ENCODE results near the gene ATP11A. TPM values are rescaled to one million over a fixed set of nuclear protein-coding genes. Genes with fewer than 3 reads are reported as not detected.
A peak's percentile ranks its signal among the peaks of the same experiment; 100 is the strongest.

ATP11A gene
- total and polyA plus RNA-seq, 4 donors, result 3.1 to 68.1 (median 28.6) TPM

DNA sequence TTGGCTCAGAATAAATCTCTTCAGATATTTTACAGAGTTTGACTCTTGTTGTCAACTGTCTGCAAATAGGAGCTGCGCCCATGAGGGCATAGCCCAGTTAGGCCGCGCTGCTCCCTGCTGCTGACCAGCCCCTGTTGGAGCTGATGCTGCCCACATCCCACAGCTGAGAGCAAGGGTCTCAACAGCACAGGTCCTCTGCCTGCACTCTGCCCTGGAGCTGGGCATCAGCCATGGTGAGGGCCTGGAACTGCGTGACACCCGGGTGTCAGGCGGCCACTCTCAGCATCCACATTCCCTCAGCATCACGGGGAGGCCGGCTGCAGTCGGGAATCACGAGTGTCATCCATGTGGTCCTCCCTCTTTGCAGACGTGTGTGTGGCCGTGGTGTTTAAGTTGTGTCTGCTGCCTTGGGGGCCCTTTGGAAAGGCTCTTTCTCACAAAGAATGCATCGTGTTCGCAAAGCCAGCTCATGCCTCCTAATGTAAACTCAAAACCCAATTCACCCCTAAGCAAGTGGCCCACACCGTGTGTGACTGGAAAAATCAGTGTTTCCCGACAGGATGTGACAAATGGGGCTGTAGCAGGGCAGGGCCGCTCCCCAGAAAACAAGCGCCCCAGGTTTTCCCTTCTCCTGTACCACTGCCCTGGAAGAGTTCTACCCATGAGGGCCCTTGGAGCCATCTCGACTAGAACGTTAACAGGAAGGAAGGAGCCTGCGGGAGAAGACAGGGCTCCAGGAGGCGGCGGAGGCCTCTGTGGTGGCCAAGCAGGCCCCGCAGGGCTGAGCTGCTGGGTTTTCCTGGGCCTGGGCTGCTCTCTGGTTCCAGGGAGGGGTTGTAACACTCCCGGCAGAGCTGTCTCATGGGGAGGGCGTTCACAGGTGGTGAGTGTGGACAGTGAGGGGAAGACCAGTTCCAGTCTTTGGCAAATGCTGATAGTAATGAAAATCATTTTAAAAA lies 20.3 kb downstream of the ATP11A start:
- no peak for ATAC-seq (ENCODE audit: low FRiP score)
- H3K4me3 ChIP-seq (ENCODE audit: low read length in 2 of 2), result no peak overlapping the region
- H3K36me3 ChIP-seq (ENCODE audit: control insufficient read depth in 1 of 2, insufficient read depth in 2 of 2, low read length in 1 of 2), result no peaks in the 10 kb centered on the region
- no peaks in the 10 kb centered on the region for H3K9me3 ChIP-seq (ENCODE audit: control insufficient read depth, low read length)
- DNase-seq, result peak in 1 of 2 donors; percentile 69
- H3K27me3 ChIP-seq (ENCODE audit: control insufficient read depth in 1 of 2, insufficient read depth in 2 of 2, low read length in 1 of 2), result no peaks in the 10 kb centered on the region
- no peaks in the 10 kb centered on the region for H3K4me1 ChIP-seq (ENCODE audit: control insufficient read depth in 1 of 2, insufficient read depth in 2 of 2, low read length in 2 of 2)
- WGBS, 2 donors, result 94 to 96% methylated on average over 26 of the region's 26 CpGs
- no peak overlapping the region for H3K27ac ChIP-seq (ENCODE audit: low read depth in 1 of 2, low read length in 2 of 2)
- intact Hi-C loops (cut with DNase I), result no loop called here

DNA sequence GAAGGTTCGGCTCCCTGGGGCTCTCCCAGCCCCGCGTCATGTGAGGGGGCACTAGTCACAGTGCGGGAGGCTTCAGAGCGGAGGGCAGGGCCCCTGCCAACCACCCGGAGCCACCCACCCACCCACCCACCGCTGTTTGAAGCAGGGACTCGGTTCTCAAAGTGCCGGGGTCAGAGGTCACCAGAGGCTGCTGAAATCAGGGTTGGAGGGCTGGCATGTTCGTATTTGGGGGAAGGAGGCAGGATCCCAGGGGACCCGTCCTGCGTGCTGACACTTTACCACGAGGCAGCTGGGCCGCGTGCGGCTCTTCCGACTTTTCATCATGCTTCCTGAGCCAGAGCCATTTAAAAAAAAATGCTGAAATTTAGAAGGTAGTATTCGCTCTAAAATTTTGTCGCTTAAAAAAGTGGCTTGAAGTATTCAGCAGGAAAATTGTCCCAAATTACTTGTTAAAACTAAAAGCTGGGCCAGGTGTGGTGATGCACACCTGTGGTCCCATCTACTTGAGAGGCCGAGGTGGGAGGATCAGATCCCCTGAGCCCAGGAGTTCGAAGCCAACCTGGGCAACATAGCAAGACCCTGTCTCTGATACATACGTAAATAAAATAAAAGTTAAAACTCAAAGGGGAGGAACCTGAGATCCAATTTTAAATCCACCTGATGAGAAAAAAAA lies 21.2 kb downstream of the ATP11A start:
- Histone ChIP-seq H3K27me3 (ENCODE audit: control insufficient read depth in 1 of 2, insufficient read depth in 2 of 2, low read length in 1 of 2) (no peaks in the 10 kb centered on the region), H3K4me3 (ENCODE audit: low read length in 2 of 2) (no peak overlapping the region), H3K36me3 (ENCODE audit: control insufficient read depth in 1 of 2, insufficient read depth in 2 of 2, low read length in 1 of 2) (no peaks in the 10 kb centered on the region), H3K27ac (ENCODE audit: low read depth in 1 of 2, low read length in 2 of 2) (peak overlapping the region in 1 of 2 donors; percentile 72), H3K9me3 (ENCODE audit: control insufficient read depth, low read length) (no peaks in the 10 kb centered on the region), H3K4me1 (ENCODE audit: control insufficient read depth in 1 of 2, insufficient read depth in 2 of 2, low read length in 2 of 2) (no peaks in the 10 kb centered on the region)
- 82 to 83% methylated on average over 22 of the region's 22 CpGs for WGBS, 2 donors
- DNase-seq, result peak in 1 of 2 donors; percentile 74
- intact Hi-C loops (cut with DNase I), result no loop called here
- no peak for ATAC-seq (ENCODE audit: low FRiP score)

DNA sequence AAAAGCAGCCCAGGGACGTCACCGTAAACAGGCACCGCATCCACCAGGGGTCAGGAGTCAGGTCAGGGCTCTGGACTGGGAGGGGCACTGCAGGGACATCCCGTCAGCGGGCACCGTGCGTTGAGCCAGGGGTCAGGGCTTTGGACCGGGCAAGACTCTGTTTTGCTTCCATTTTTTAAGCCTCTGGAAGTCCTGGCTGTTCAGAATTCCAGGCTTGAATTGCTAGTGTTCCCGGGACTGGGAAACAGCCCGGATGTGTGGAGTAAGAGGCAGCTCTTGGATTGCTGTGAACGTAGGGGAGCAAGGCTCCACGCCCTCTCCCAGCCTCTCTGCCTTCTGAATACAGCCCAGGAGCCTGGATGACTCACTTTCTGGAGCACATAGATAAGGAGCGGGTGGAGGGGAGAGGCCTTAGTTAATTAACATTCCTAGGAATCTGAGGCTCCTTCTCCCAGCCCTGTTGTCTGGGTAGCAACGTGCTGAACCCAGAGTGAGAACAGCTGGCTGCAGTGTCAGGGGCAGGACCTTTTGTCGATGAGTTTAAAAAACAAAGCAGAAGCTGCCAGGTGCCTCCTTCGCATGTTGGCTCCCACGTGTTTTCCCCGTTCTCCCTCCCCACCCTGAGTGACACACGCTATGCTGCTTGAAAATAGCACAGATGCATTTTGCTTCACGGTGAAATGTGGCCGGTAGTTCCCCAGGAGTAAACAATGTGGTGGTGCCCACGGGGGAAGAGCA lies 21.9 kb downstream of the ATP11A start:
- DNase-seq (peak; percentile 87 to 89), ATAC-seq (ENCODE audit: low FRiP score) (peak; percentile 94)
- Histone ChIP-seq H3K9me3 (ENCODE audit: control insufficient read depth, low read length) (no peaks in the 10 kb centered on the region), H3K36me3 (ENCODE audit: control insufficient read depth in 1 of 2, insufficient read depth in 2 of 2, low read length in 1 of 2) (no peaks in the 10 kb centered on the region), H3K27me3 (ENCODE audit: control insufficient read depth in 1 of 2, insufficient read depth in 2 of 2, low read length in 1 of 2) (no peaks in the 10 kb centered on the region), H3K4me1 (ENCODE audit: control insufficient read depth in 1 of 2, insufficient read depth in 2 of 2, low read length in 2 of 2) (no peaks in the 10 kb centered on the region), H3K4me3 (ENCODE audit: low read length in 2 of 2) (no peak overlapping the region), H3K27ac (ENCODE audit: low read depth in 1 of 2, low read length in 2 of 2) (peak overlapping the region in 1 of 2 donors; percentile 72)
- intact Hi-C loops (cut with DNase I), result no loop called here
- 6 to 9% methylated on average over 22 of the region's 22 CpGs for WGBS, 2 donors

DNA sequence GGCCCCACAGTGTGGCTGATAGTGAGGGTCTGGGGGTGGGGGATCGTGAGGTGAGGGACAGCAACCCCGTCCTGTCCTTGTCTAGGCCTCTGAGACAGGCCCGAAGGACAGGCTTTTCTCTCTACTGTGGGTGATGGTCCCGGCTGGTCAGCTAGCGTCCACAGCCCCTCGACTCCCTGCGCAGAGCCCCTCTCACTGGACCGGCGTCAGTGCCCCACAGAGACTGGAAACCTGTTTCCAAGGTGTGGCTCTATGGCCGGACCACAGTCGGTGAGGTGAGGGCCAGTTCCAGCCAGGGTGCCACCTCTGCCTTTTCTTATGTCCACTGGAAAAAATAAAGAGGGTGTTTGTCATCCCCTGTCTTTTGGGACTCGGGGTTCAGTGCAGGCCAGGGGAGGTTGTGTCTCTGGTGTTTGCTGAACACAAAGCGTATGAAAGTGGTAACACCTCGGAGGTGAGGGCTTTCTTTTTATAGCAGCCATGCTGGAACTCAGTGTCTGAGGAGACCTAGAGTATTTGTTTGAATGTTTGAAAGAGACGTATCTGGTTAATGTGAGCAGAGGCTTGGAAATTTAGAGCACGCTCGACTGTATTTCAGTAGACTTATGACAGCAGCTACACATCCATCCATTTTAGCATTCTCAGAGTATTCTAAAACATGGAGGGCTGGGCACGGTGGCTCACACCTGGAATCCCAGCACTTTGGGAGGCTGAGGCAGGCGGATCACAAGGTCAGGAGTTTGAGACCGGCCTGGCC lies 22.8 kb downstream of the ATP11A start:
- peak; percentile 10 for ATAC-seq (ENCODE audit: low FRiP score)
- intact Hi-C loops (cut with DNase I), result no loop called here
- WGBS, 2 donors, result 91 to 93% methylated on average over 20 of the region's 20 CpGs
- peak overlapping the region in 1 of 2 donors; percentile 22 for H3K27ac ChIP-seq (ENCODE audit: low read depth in 1 of 2, low read length in 2 of 2)
- peak in 1 of 2 donors; percentile 70 for DNase-seq
- no peaks in the 10 kb centered on the region for H3K36me3 ChIP-seq (ENCODE audit: control insufficient read depth in 1 of 2, insufficient read depth in 2 of 2, low read length in 1 of 2)
- H3K27me3 ChIP-seq (ENCODE audit: control insufficient read depth in 1 of 2, insufficient read depth in 2 of 2, low read length in 1 of 2), result no peaks in the 10 kb centered on the region
- H3K4me3 ChIP-seq (ENCODE audit: low read length in 2 of 2), result no peak overlapping the region
- H3K9me3 ChIP-seq (ENCODE audit: control insufficient read depth, low read length), result no peaks in the 10 kb centered on the region
- no peaks in the 10 kb centered on the region for H3K4me1 ChIP-seq (ENCODE audit: control insufficient read depth in 1 of 2, insufficient read depth in 2 of 2, low read length in 2 of 2)

DNA sequence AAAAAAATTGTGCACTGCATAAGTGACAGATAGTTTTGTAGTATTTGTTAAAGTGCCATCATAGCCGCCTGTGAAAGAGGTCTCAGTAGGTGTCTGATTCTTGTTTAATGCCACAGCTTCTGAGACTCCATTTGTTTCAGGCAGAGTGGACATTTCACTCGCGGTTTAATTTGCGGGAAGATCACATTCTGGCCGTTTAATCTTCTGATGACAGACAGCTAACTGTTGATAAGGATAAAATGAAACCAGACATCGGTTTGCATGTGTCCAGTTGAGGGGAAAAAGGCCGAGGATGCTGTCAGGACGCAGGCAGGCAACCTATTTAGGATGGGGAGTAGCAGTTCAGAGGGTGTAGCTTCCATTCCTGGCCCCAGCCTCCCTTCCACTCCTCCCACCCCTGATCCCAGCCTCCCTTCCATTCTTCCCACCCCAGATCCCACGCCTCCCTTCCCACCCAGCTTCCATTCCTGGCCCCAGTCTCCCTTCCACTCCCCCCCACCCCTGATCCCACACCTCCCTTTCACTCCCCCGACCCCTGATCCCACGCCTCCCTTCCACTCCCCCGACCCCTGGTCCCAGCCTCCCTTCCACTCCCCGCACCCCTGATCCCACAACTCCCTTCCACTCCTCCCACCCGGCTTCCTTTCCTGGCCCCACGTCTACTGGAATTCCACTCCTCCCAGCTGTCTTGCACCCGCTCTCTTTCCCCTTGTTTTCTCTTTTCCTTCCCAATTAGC lies 23.8 kb downstream of the ATP11A start:
- DNase-seq (no peak), ATAC-seq (ENCODE audit: low FRiP score) (no peak)
- Histone ChIP-seq H3K9me3 (ENCODE audit: control insufficient read depth, low read length) (no peaks in the 10 kb centered on the region), H3K4me3 (ENCODE audit: low read length in 2 of 2) (no peak overlapping the region), H3K27me3 (ENCODE audit: control insufficient read depth in 1 of 2, insufficient read depth in 2 of 2, low read length in 1 of 2) (no peaks in the 10 kb centered on the region), H3K4me1 (ENCODE audit: control insufficient read depth in 1 of 2, insufficient read depth in 2 of 2, low read length in 2 of 2) (no peaks in the 10 kb centered on the region), H3K27ac (ENCODE audit: low read depth in 1 of 2, low read length in 2 of 2) (no peak overlapping the region), H3K36me3 (ENCODE audit: control insufficient read depth in 1 of 2, insufficient read depth in 2 of 2, low read length in 1 of 2) (no peaks in the 10 kb centered on the region)
- 76 to 81% methylated on average over 16 of the region's 16 CpGs for WGBS, 2 donors
- intact Hi-C loops (cut with DNase I), result no loop called here

DNA sequence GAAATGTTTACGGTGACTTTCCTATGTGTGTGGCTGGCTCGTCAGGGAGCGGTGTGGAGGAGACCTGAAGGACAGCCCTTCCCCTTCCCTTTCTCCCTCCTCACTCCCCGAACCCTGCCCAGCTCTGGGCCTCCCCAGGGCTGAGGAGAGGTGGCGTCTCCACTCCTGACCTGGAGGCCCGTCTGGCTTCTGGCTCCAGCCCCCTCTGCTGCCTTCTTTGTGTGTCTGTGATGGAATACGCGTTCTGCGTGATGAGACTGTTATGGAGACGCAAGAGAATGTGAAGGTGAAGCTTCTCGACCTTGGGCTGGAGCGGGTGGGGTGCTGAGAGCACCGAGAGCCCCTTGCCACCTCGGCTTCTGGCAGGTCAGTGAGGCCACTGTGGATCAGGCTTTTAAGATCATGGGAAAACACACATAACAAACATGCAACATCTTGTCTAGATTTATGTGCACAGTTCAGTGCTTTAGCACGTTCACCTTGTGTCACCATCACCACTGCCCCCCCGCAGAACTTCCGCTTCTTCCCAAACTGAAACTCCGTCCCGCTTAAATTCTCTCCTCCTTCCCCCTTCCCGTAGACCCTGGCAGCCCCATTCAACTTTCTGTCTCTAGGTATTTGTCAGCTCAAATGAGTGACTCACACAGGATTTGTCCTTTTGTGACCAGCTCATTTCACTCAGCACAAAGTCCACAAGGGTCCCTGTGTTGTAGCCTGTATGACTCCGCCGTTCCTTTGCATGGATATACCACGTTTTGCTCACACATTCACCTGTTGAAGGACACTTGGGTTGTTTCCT lies 24.7 kb downstream of the ATP11A start:
- DNase-seq (no peak), ATAC-seq (ENCODE audit: low FRiP score) (no peak)
- H3K4me1 ChIP-seq (ENCODE audit: control insufficient read depth in 1 of 2, insufficient read depth in 2 of 2, low read length in 2 of 2), result no peaks in the 10 kb centered on the region
- H3K27ac ChIP-seq (ENCODE audit: low read depth in 1 of 2, low read length in 2 of 2), result no peak overlapping the region
- no peaks in the 10 kb centered on the region for H3K36me3 ChIP-seq (ENCODE audit: control insufficient read depth in 1 of 2, insufficient read depth in 2 of 2, low read length in 1 of 2)
- no peaks in the 10 kb centered on the region for H3K9me3 ChIP-seq (ENCODE audit: control insufficient read depth, low read length)
- no peak overlapping the region for H3K4me3 ChIP-seq (ENCODE audit: low read length in 2 of 2)
- H3K27me3 ChIP-seq (ENCODE audit: control insufficient read depth in 1 of 2, insufficient read depth in 2 of 2, low read length in 1 of 2), result no peaks in the 10 kb centered on the region
- WGBS, 2 donors, result 95% methylated on average over 22 to 23 of the region's 23 CpGs
- intact Hi-C loops (cut with DNase I), result no loop called here

DNA sequence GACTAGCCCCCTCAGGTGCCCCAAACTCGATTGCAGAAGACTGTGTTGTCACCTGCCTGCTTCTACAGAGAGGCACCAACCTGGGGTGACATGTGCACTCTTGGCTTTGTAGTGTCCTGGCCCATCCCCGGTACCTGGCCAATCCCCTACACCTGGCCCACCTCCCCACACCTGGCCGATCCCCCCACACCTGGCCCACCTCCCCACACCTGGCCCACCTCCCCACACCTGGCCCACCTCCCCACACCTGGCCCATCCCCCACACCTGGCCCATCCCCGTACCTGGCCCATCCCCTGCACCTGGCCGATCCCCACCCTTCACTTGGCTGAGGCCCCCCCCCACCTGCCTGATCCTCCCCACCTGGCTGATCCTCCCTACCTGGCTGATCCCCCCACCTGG lies 25.4 kb downstream of the ATP11A start:
- intact Hi-C loops (cut with DNase I), result no loop called here
- ATAC-seq (ENCODE audit: low FRiP score), result no peak
- Histone ChIP-seq H3K27ac (ENCODE audit: low read depth in 1 of 2, low read length in 2 of 2) (no peak overlapping the region), H3K27me3 (ENCODE audit: control insufficient read depth in 1 of 2, insufficient read depth in 2 of 2, low read length in 1 of 2) (no peaks in the 10 kb centered on the region), H3K4me1 (ENCODE audit: control insufficient read depth in 1 of 2, insufficient read depth in 2 of 2, low read length in 2 of 2) (no peaks in the 10 kb centered on the region), H3K36me3 (ENCODE audit: control insufficient read depth in 1 of 2, insufficient read depth in 2 of 2, low read length in 1 of 2) (no peaks in the 10 kb centered on the region), H3K9me3 (ENCODE audit: control insufficient read depth, low read length) (no peaks in the 10 kb centered on the region), H3K4me3 (ENCODE audit: low read length in 2 of 2) (no peak overlapping the region)
- WGBS, 2 donors, result 83 to 84% methylated on average over 5 of the region's 5 CpGs
- DNase-seq, result no peak

All from aorta (tissue), 5 donors.